ENCODE results near the gene TMEM184A.

The TMEM184A gene

GRCh38 chr7:1499367-1500029 lies 56.5 kb downstream of the TMEM184A start:
- no peak for DNase-seq

GRCh38 chr7:1498370-1499305 lies 57.4 kb downstream of the TMEM184A start:
- DNase-seq, result no peak

- no peak for DNase-seq
These were observed 58.6 kb downstream of the TMEM184A start for GRCh38 chr7:1497293-1497927.

DNA sequence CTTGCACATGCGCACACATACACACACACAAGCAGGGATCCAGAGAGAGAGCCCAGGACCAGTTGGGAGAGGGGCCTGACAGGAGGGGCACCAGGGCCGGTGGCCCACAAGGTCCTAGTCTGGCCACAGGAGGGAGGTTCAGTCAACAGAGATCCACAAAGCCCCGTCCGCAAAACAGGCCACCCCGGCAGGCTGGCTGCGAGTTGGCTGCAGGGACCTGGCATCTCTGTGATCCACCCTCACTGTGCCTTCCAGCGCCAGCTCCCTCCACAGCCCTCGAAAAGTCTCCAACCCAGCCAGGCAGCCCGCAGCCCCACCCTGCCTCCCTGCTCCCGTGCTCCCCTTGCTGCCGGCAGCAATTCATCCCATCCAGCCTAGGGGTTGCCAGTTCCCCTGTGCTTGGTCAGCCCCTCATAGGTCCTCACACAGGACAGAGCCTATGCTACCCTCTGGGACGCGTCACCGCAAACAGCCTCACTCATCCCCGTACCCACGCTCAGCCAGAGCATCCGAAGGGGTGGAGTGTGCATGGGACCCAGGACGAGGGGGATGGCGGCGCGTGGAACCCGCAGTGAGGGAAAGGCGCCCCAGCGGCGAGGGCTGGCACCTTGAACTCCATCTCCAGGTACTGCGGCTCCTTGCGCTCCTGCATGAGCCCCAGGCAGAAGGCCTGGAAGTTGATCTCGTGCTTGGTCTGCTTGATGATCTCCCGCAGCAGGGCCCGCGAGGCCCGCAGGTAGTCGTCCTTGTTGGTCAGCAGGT lies 59.3 kb downstream of the TMEM184A start:
- no peak for DNase-seq

DNA sequence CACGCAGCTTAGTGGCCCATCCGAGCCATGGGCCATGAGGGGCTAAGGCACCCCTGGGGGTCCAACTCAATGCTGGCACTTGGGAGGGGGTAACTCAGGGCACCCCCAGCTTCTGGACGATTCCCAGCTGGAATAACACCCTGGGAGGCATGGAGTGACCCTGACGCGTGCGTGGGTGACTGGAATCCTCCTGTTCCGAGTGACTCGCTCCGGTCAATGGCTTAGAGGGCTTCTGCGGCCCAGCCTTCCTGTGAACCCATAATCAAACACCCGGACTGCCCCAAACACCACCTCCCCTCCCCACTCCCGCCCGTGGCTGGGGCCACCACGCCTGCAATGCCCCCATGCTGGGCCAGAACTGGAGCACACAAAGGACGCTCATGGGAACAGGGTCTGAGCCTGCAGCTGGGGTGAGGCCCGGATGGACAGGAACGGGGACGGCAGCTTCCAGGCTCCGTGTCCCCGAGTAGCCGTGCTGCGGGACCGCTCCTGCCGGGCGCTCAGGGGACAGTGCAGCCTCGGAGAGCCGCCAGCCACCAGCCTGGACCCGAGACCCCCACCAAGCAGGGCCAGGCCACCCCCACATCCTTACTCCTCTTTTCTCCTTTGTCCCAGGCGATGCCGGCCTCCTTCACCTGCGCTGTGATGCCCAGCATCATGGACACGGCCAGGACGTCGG lies 60.3 kb downstream of the TMEM184A start:
- DNase-seq, result no peak

- DNase-seq, result no peak
These were observed 61.0 kb downstream of the TMEM184A start for GRCh38 chr7:1494866-1495563.

GRCh38 chr7:1494447-1494846 lies 61.6 kb downstream of the TMEM184A start:
- no peak for DNase-seq

DNA sequence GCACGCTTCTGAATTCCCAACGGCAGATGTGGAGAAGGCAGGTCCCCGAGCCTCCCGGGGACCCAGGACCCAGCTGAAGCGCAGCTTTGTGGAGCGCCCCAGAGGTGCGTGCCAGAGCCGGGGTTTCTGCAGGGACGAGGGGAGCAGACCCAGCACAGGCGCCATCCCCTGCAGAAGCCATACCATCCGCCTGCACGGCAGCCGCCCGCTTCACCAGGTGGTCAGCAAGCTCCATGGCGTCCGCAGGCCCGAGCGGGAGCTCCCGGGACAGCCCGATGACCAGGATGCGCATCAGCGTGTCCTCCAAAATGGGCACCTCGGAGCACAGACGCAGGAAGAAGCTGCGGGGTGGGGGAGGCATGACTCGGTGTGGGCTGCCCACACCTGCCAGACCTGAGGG lies 62.4 kb downstream of the TMEM184A start:
- DNase-seq, result no peak

GRCh38 chr7:1493129-1493528 lies 62.9 kb downstream of the TMEM184A start:
- DNase-seq, result no peak

GRCh38 chr7:1492640-1493039 lies 63.4 kb downstream of the TMEM184A start:
- no peak for DNase-seq

Data from kidney glomerular epithelial cell (primary cell).